DND-41 (cell line): ENCODE results near the gene CRB3.

Source experiments
- ATAC-seq: fragments of 200-7000 bp; cut with Tn5 transposase; 3 replicates; pipeline ENCODE4 v1.9.1; 2021; ENCODE audit warnings: low read depth; ENCODE audit not compliant: insufficient read depth
- DNase-seq: peaks from one replicate; pipeline ENCODE4 v3.0.0-alpha.2; 2020
- H2AFZ ChIP-seq: 2 replicates; pipeline ENCODE4 v1.6.0; 2012; ENCODE audit warnings: low read depth, low read length
- H3K27ac ChIP-seq: 2 replicates; pipeline ENCODE4 v1.5.1; 2012; ENCODE audit warnings: low read length, inconsistent platforms
- H3K27me3 ChIP-seq: fragments of 200-600 bp; sonication (generic); 2 replicates; pipeline ENCODE4 v1.6.0; 2012; ENCODE audit warnings: low read length, mild to moderate bottlenecking, inconsistent platforms; ENCODE audit not compliant: insufficient read depth, poor library complexity
- H3K36me3 ChIP-seq: 2 replicates; pipeline ENCODE4 v1.5.1; 2012; ENCODE audit warnings: low read length, inconsistent platforms; ENCODE audit not compliant: insufficient read depth
- H3K4me1 ChIP-seq: 2 replicates; pipeline ENCODE4 v1.5.1; 2012; ENCODE audit warnings: mild to moderate bottlenecking, low read length; ENCODE audit not compliant: insufficient read depth
- H3K4me2 ChIP-seq: 2 replicates; pipeline ENCODE4 v1.6.0; 2012; ENCODE audit warnings: mild to moderate bottlenecking, moderate library complexity, low read length, inconsistent platforms; ENCODE audit not compliant: insufficient read depth
- H3K4me3 ChIP-seq, 2 experiments: fragments of 200-600 bp in 1 of 2; shearing (Covaris generic) in 1 of 2; 2 replicates each; pipeline ENCODE4 v1.5.1; 2012 to 2016; ENCODE audit warnings: inconsistent platforms in 2 of 2, low read length in 2 of 2, mild to moderate bottlenecking in 2 of 2, low read depth in 1 of 2, moderate library complexity in 1 of 2
- H3K79me2 ChIP-seq: 2 replicates; pipeline ENCODE4 v1.6.0; 2012; ENCODE audit warnings: low read length, inconsistent platforms; ENCODE audit not compliant: insufficient read depth
- H3K9ac ChIP-seq: 2 replicates; pipeline ENCODE4 v1.6.0; 2012; ENCODE audit warnings: low read depth, mild to moderate bottlenecking, inconsistent platforms, low read length, moderate library complexity
- H3K9me3 ChIP-seq: 2 replicates; pipeline ENCODE4 v1.5.1; 2012; ENCODE audit warnings: low read length, moderate library complexity, mild to moderate bottlenecking, inconsistent platforms; ENCODE audit not compliant: insufficient read depth, severe bottlenecking
- H4K20me1 ChIP-seq: 2 replicates; pipeline ENCODE4 v1.6.0; 2012; ENCODE audit warnings: low read length; ENCODE audit not compliant: insufficient read depth
- CTCF ChIP-seq: IDR thresholded peaks from 2 replicates; pipeline ENCODE4 v1.5.1; 2012; ENCODE audit warnings: borderline replicate concordance, low read length, moderate library complexity, mild to moderate bottlenecking; ENCODE audit not compliant: poor library complexity, severe bottlenecking; ENCODE audit errors: extremely low read depth
- EZH2 ChIP-seq: IDR thresholded peaks from 3 replicates; pipeline ENCODE4 v1.6.1; 2012; ENCODE audit warnings: borderline replicate concordance, low read depth, mild to moderate bottlenecking, moderate library complexity, low read length, inconsistent platforms; ENCODE audit not compliant: severe bottlenecking

Gene CRB3

GRCh38 chr19:6439743-6440142 lies 24.3 kb upstream of the CRB3 start:
- no peak for ATAC-seq

GRCh38 chr19:6440905-6441304 lies 23.2 kb upstream of the CRB3 start:
- H3K9me3 ChIP-seq, result no peaks in the 10 kb centered on the region
- TF ChIP-seq CTCF (no peak), EZH2 (no peak)
- H3K4me1 ChIP-seq, result no peaks in the 10 kb centered on the region
- no peaks in the 10 kb centered on the region for H3K27me3 ChIP-seq
- H3K27ac ChIP-seq, result no peak overlapping the region
- H3K36me3 ChIP-seq, result no peaks in the 10 kb centered on the region
- H3K4me3 ChIP-seq, result no peak overlapping the region
- no peak for ATAC-seq
- no peak overlapping the region for H2AFZ ChIP-seq
- no peak for DNase-seq
- H3K4me2 ChIP-seq, result no peak overlapping the region
- peaks cover 2% of the 10 kb centered on the region; the same call in 1 of the 2 replicates for H4K20me1 ChIP-seq
- no peak overlapping the region for H3K9ac ChIP-seq
- no peaks in the 10 kb centered on the region for H3K79me2 ChIP-seq

More at GRCh38 chr19:6439743-6440142, 24.3 kb upstream of the CRB3 start:
- Histone ChIP-seq H2AFZ (no peak overlapping the region), H3K4me2 (no peak overlapping the region), H3K9me3 (no peaks in the 10 kb centered on the region), H3K27ac (no peak overlapping the region), H3K4me3 (no peak overlapping the region), H3K9ac (no peak overlapping the region), H3K36me3 (no peaks in the 10 kb centered on the region), H3K27me3 (no peaks in the 10 kb centered on the region), H4K20me1 (peaks cover 2% of the 10 kb centered on the region; the same call in 1 of the 2 replicates), H3K79me2 (no peaks in the 10 kb centered on the region), H3K4me1 (no peaks in the 10 kb centered on the region)
- no peak for DNase-seq
- TF ChIP-seq CTCF (no peak), EZH2 (no peak)

- Histone ChIP-seq H3K4me2 (no peak overlapping the region), H3K79me2 (no peaks in the 10 kb centered on the region), H3K4me3 (no peak overlapping the region), H3K4me1 (no peaks in the 10 kb centered on the region), H4K20me1 (peaks cover 2% of the 10 kb centered on the region; the same call in 1 of the 2 replicates), H3K36me3 (peaks cover 5% of the 10 kb centered on the region; the same call in 1 of the 2 replicates), H3K27me3 (no peaks in the 10 kb centered on the region), H3K9ac (no peak overlapping the region), H3K9me3 (no peaks in the 10 kb centered on the region), H2AFZ (no peak overlapping the region), H3K27ac (no peak overlapping the region)
- no peak for TF ChIP-seq CTCF
- TF ChIP-seq EZH2, result no peak
- no peak for DNase-seq
- no peak for ATAC-seq
Observed at GRCh38 chr19:6442087-6442688, 21.9 kb upstream of the CRB3 start.
